ENCODE results near the gene IQGAP3.

- TF ChIP-seq TCF12 (IDR thresholded peaks at IDR 0.05; ENCODE audit: low read depth) (no peak), RAD21 (IDR thresholded peaks at IDR 0.05; ENCODE audit: low read depth) (no peak), CREB1 (IDR thresholded peaks at IDR 0.05; ENCODE audit: low read depth) (no peak), TAF1 (IDR thresholded peaks at IDR 0.05; ENCODE audit: low read depth) (no peak), REST (IDR thresholded peaks at IDR 0.05; ENCODE audit: low read depth) (no peak), ZBTB7A (IDR thresholded peaks at IDR 0.05; ENCODE audit: low read depth) (no peak), EP300 (IDR thresholded peaks at IDR 0.05; ENCODE audit: borderline replicate concordance) (no peak), FOXM1 (IDR thresholded peaks at IDR 0.05; ENCODE audit: borderline replicate concordance, low read depth) (no peak), MAX (IDR thresholded peaks at IDR 0.05) (no peak), YY1 (IDR thresholded peaks at IDR 0.05; ENCODE audit: low read depth) (no peak), TEAD4 (IDR thresholded peaks at IDR 0.05) (no peak), EGR1 (IDR thresholded peaks at IDR 0.05) (no peak), CEBPB (IDR thresholded peaks at IDR 0.05) (no peak)
These were observed 27.4 kb upstream of the IQGAP3 start for GRCh38 chr1:156599811-156600210.

All from Ishikawa (cell line).